ENCODE results near the gene VCX2. TPM values are rescaled to one million over a fixed set of nuclear protein-coding genes. Genes with fewer than 3 reads are reported as not detected.
"Not testable (repeated sequence)": the region's sequence is repeated elsewhere in the genome, so short reads cannot be mapped to it uniquely, and the experiment has no call there.

Gene VCX2
- polyA plus RNA-seq, 1 of the 3 experiments (the other 2 are of a cell fraction) = not detected

GRCh38 chrX:8125566-8125965 is 45.5 kb downstream of the VCX2 start:
- 20% methylated on average over 5 of the region's 6 CpGs for WGBS (ENCODE audit: low lambda C conversion rate)

GRCh38 chrX:8122538-8122937 is 48.5 kb downstream of the VCX2 start:
- CTCF ChIA-PET = no interaction called here
- TF ChIP-seq NRF1 (IDR thresholded peaks at IDR 0.05; ENCODE audit: low read depth, low read length) (no peak), IRF3 (IDR thresholded peaks at IDR 0.05; ENCODE audit: low read depth, low read length) (no peak), EP300 (IDR thresholded peaks at IDR 0.05; ENCODE audit: borderline replicate concordance in 1 of 2, low read depth in 1 of 2, low read length in 1 of 2) (no peak), EZH2phosphoT487 (IDR thresholded peaks at IDR 0.05; ENCODE audit: borderline replicate concordance, low read depth) (no peak), NFIC (IDR thresholded peaks at IDR 0.05; ENCODE audit: borderline replicate concordance) (no peak), ELF1 (IDR thresholded peaks at IDR 0.05) (no peak), CTCF (IDR thresholded peaks at IDR 0.05) (no peak), ZBTB33 (IDR thresholded peaks at IDR 0.05; ENCODE audit: borderline replicate concordance, low read depth) (no peak), FOXM1 (IDR thresholded peaks at IDR 0.05; ENCODE audit: low read depth) (no peak), RFX5 (IDR thresholded peaks at IDR 0.05; ENCODE audit: low read length) (no peak), GATA2 (CRISPR knock-in tag; IDR thresholded peaks at IDR 0.05) (no peak), POLR2AphosphoS5 (IDR thresholded peaks at IDR 0.05; ENCODE audit: low read depth, low read length) (no peak), TEAD4 (IDR thresholded peaks at IDR 0.05; ENCODE audit: borderline replicate concordance, insufficient read depth) (no peak), MAX (IDR thresholded peaks at IDR 0.05; ENCODE audit: low read depth) (no peak), RCOR1 (IDR thresholded peaks at IDR 0.05; ENCODE audit: low read length) (no peak), FOSL2 (IDR thresholded peaks at IDR 0.05; ENCODE audit: borderline replicate concordance, low read depth) (no peak), TCF12 (IDR thresholded peaks at IDR 0.05) (no peak), SMC3 (IDR thresholded peaks at IDR 0.05; ENCODE audit: low read depth, low read length) (no peak)

More at GRCh38 chrX:8125566-8125965, 45.5 kb downstream of the VCX2 start:
- Histone ChIP-seq H3K4me1 (ENCODE audit: control insufficient read depth in 1 of 2, insufficient read depth in 2 of 2, low read depth in 1 of 2, low read length in 1 of 2) (no peaks in the 10 kb centered on the region), H3K9me2 (no peaks in the 10 kb centered on the region), H4K20me1 (ENCODE audit: insufficient read depth) (no peaks in the 10 kb centered on the region), H3K27me3 (ENCODE audit: insufficient read depth) (no peaks in the 10 kb centered on the region), H3F3A (replicated peaks; ENCODE audit: insufficient read depth) (no peaks in the 10 kb centered on the region), H3K36me3 (replicated peaks in 1 of 2; ENCODE audit: control insufficient read depth in 1 of 2, insufficient read depth in 2 of 2, low read length in 1 of 2) (no peaks in the 10 kb centered on the region), H2AFZ (ENCODE audit: low read depth) (no peak overlapping the region), H3K9me3 (no peaks in the 10 kb centered on the region), H3K4me2 (no peak overlapping the region), H3K9ac (no peak overlapping the region), H3K27ac (ENCODE audit: low read depth in 2 of 2, low read length in 1 of 2) (no peak overlapping the region), H3K4me3 (ENCODE audit: low read depth in 2 of 2, low read length in 1 of 2) (no peak overlapping the region), H3K79me2 (ENCODE audit: insufficient read depth) (no peaks in the 10 kb centered on the region)
- TF ChIP-seq SIN3A (IDR thresholded peaks at IDR 0.05; ENCODE audit: borderline replicate concordance, low read depth, low read length) (no peak), RFX5 (IDR thresholded peaks at IDR 0.05; ENCODE audit: low read length) (no peak), RAD21 (IDR thresholded peaks at IDR 0.05; ENCODE audit: low read length) (no peak)
- POLR2A ChIA-PET = no interaction called here
- CTCF ChIA-PET = no interaction called here
- no peak for DNase-seq

GRCh38 chrX:8121391-8121790 is 49.7 kb downstream of the VCX2 start:
- 26% methylated on average over 5 of the region's 23 CpGs for WGBS (ENCODE audit: low lambda C conversion rate)
- POLR2A ChIA-PET, H3K9ac ChIP-seq: not testable (repeated sequence)

More at GRCh38 chrX:8122538-8122937, 48.5 kb downstream of the VCX2 start:
- Histone ChIP-seq H3K4me2 (no peak overlapping the region), H3K4me1 (ENCODE audit: control insufficient read depth in 1 of 2, insufficient read depth in 2 of 2, low read depth in 1 of 2, low read length in 1 of 2) (no peaks in the 10 kb centered on the region), H3K9me2 (no peaks in the 10 kb centered on the region), H2AFZ (ENCODE audit: low read depth) (no peak overlapping the region), H3K4me3 (ENCODE audit: low read depth in 2 of 2, low read length in 1 of 2) (no peak overlapping the region), H3K27me3 (ENCODE audit: insufficient read depth) (no peaks in the 10 kb centered on the region), H3F3A (replicated peaks; ENCODE audit: insufficient read depth) (no peaks in the 10 kb centered on the region), H4K20me1 (ENCODE audit: insufficient read depth) (no peaks in the 10 kb centered on the region), H3K9me3 (no peaks in the 10 kb centered on the region), H3K79me2 (ENCODE audit: insufficient read depth) (no peaks in the 10 kb centered on the region), H3K27ac (ENCODE audit: low read depth in 2 of 2, low read length in 1 of 2) (no peak overlapping the region), H3K9ac (no peak overlapping the region), H3K36me3 (replicated peaks in 1 of 2; ENCODE audit: control insufficient read depth in 1 of 2, insufficient read depth in 2 of 2, low read length in 1 of 2) (no peaks in the 10 kb centered on the region)
- no peak for DNase-seq
- 28% methylated on average over 6 of the region's 6 CpGs for WGBS (ENCODE audit: low lambda C conversion rate)
- POLR2A ChIA-PET = no interaction called here

More at GRCh38 chrX:8121391-8121790, 49.7 kb downstream of the VCX2 start:
- H3K9me2 ChIP-seq; H3K27me3 ChIP-seq (ENCODE audit: insufficient read depth); H3K79me2 ChIP-seq (ENCODE audit: insufficient read depth); DNase-seq; H3K27ac ChIP-seq (ENCODE audit: low read depth in 2 of 2, low read length in 1 of 2); H4K20me1 ChIP-seq (ENCODE audit: insufficient read depth); H3K36me3 ChIP-seq (replicated peaks in 1 of 2; ENCODE audit: control insufficient read depth in 1 of 2, insufficient read depth in 2 of 2, low read length in 1 of 2); H3K4me3 ChIP-seq (ENCODE audit: low read depth in 2 of 2, low read length in 1 of 2); H2AFZ ChIP-seq (ENCODE audit: low read depth); H3K4me1 ChIP-seq (ENCODE audit: control insufficient read depth in 1 of 2, insufficient read depth in 2 of 2, low read depth in 1 of 2, low read length in 1 of 2); H3F3A ChIP-seq (replicated peaks; ENCODE audit: insufficient read depth); H3K9me3 ChIP-seq; CTCF ChIA-PET; H3K4me2 ChIP-seq: not testable (repeated sequence)

Data from SK-N-SH (cell line).